B cell (primary cell): ENCODE results near the gene CASZ1.

Experiments
- CTCF ChIP-seq: fragments of 200-600 bp; IDR thresholded peaks from one replicate; pipeline ENCODE4 v1.8.0; 2022; ENCODE audit warnings: antibody characterized with exemption, mild to moderate bottlenecking
- EZH2 ChIP-seq: IDR thresholded peaks from 2 replicates; pipeline ENCODE4 v1.6.1; 2012; ENCODE audit warnings: borderline replicate concordance, low read depth, mild to moderate bottlenecking, moderate library complexity, low read length; ENCODE audit not compliant: insufficient read depth, poor library complexity, severe bottlenecking

- TF ChIP-seq CTCF (no peak), EZH2 (no peak)
Measured at GRCh38 chr1:10756842-10757241, 39.6 kb downstream of the CASZ1 start.
